HepG2 (cell line): Measurements from ENCODE around the gene SH2B2. TPM values are rescaled to one million over a fixed set of nuclear protein-coding genes. Genes with fewer than 3 reads are reported as not detected.

ENCODE experiments used
- CREB1 ChIP-seq, 2 experiments: fragments of 450-650 bp in 1 of 2; IDR thresholded peaks; 2 replicates each; pipeline ENCODE4 v1.6.1; 2016 to 2017; ENCODE audit warnings: control low read depth in 1 of 2, mild to moderate bottlenecking in 1 of 2, missing compliant biosample characterization in 1 of 2, missing genetic modification characterization in 1 of 2
- KAT2B ChIP-seq: fragments of 150-350 bp; IDR thresholded peaks from 2 replicates; pipeline ENCODE4 v1.6.1; 2014; ENCODE audit warnings: low read depth, low read length, borderline replicate concordance
- POLR2A ChIP-seq, 2 experiments: IDR thresholded peaks; 2 replicates each; pipeline ENCODE4 v1.6.1; 2011; ENCODE audit warnings: low read depth in 2 of 2, low read length in 2 of 2, mild to moderate bottlenecking in 1 of 2, moderate library complexity in 1 of 2; ENCODE audit not compliant: insufficient read depth in 1 of 2
- POLR2AphosphoS5 ChIP-seq: IDR thresholded peaks from 2 replicates; pipeline ENCODE4 v1.6.1; 2012; ENCODE audit warnings: low read depth, low read length
- TOPORS ChIP-seq: sonication (generic); formaldehyde crosslinking; IDR thresholded peaks from 2 replicates; pipeline ENCODE4 v1.8.0; 2023; ENCODE audit warnings: mild to moderate bottlenecking, missing genetic modification reagents
- TSC22D2 ChIP-seq: sonication (generic); formaldehyde crosslinking; IDR thresholded peaks from 2 replicates; pipeline ENCODE4 v1.5.1; 2020; ENCODE audit warnings: missing genetic modification reagents, mild to moderate bottlenecking, borderline replicate concordance
- ZBTB21 ChIP-seq: sonication (generic); formaldehyde crosslinking; IDR thresholded peaks from 2 replicates; pipeline ENCODE4 v1.4.0; 2020; ENCODE audit warnings: missing genetic modification reagents
- ZNF17 ChIP-seq: sonication (generic); formaldehyde crosslinking; IDR thresholded peaks from 2 replicates; pipeline ENCODE4 v1.5.0; 2020; ENCODE audit warnings: mild to moderate bottlenecking, missing genetic modification reagents
- ZNF326 ChIP-seq: sonication (generic); formaldehyde crosslinking; IDR thresholded peaks from 2 replicates; pipeline ENCODE4 v1.4.0; 2020; ENCODE audit warnings: missing genetic modification reagents, borderline replicate concordance
- ZNF510 ChIP-seq: sonication (generic); formaldehyde crosslinking; IDR thresholded peaks from 2 replicates; pipeline ENCODE4 v1.4.0; 2020; ENCODE audit warnings: low read depth, mild to moderate bottlenecking, missing genetic modification reagents
- ZSCAN22 ChIP-seq: sonication (generic); formaldehyde crosslinking; IDR thresholded peaks from 2 replicates; pipeline ENCODE4 v1.4.0; 2020; ENCODE audit warnings: mild to moderate bottlenecking, missing genetic modification reagents
- polyA plus RNA-seq, 8 experiments: library from polyadenylated mRNA; depleted of rRNA in 3 of 8; stranded (reverse) in 7 of 8; unstranded in 1 of 8; fragments of >200 nt; fragmentation: Illumina TruSeq in 4 of 8; extraction: Trizol in 4 of 8; gene quantifications; 2 replicates each; pipeline versions ENCODE4 v1.2.1 to v1.2.3, GENCODE V29; 2011 to 2016; ENCODE audit warnings: low read depth in 4 of 8, missing spikeins in 1 of 8, mixed read lengths in 1 of 8; ENCODE audit not compliant: insufficient read depth in 1 of 8
- total RNA-seq, 5 experiments: library from RNA; depleted of rRNA; stranded (reverse); fragments of >200 nt; fragmentation: Illumina TruSeq; extraction: Trizol; gene quantifications; 2 replicates each; pipeline ENCODE4 v1.2.3, GENCODE V29; 2016; ENCODE audit warnings: low read depth in 1 of 5
- TF ChIP-seq, protein P1 (sequence below): sonication (generic); formaldehyde crosslinking; IDR thresholded peaks from 2 replicates; pipeline ENCODE4 v1.5.1; 2020; ENCODE audit warnings: mild to moderate bottlenecking, missing genetic modification reagents, moderate library complexity
- TF ChIP-seq, protein P2 (sequence below): sonication (generic); formaldehyde crosslinking; IDR thresholded peaks from 2 replicates; pipeline ENCODE4 v1.4.0; 2020; ENCODE audit warnings: missing genetic modification reagents
- TF ChIP-seq, protein P3 (sequence below): sonication (generic); formaldehyde crosslinking; IDR thresholded peaks from 2 replicates; pipeline ENCODE4 v1.4.0; 2020; ENCODE audit warnings: mild to moderate bottlenecking, missing genetic modification reagents
- TF ChIP-seq, protein P4 (sequence below): sonication (generic); formaldehyde crosslinking; IDR thresholded peaks from 2 replicates; pipeline ENCODE4 v1.4.0; 2020; ENCODE audit warnings: missing genetic modification reagents, mild to moderate bottlenecking, borderline replicate concordance
- TF ChIP-seq, protein P5 (sequence below): IDR thresholded peaks from 2 replicates; pipeline ENCODE4 v1.6.1; 2012; ENCODE audit warnings: low read depth, low read length, improper control_type of control experiment

The SH2B2 gene
- total and polyA plus RNA-seq, 2 of the 13 experiments (the other 11 are each of a cell fraction or from before 2014, with no cell fraction given): 0.46 to 1.3 TPM

DNA sequence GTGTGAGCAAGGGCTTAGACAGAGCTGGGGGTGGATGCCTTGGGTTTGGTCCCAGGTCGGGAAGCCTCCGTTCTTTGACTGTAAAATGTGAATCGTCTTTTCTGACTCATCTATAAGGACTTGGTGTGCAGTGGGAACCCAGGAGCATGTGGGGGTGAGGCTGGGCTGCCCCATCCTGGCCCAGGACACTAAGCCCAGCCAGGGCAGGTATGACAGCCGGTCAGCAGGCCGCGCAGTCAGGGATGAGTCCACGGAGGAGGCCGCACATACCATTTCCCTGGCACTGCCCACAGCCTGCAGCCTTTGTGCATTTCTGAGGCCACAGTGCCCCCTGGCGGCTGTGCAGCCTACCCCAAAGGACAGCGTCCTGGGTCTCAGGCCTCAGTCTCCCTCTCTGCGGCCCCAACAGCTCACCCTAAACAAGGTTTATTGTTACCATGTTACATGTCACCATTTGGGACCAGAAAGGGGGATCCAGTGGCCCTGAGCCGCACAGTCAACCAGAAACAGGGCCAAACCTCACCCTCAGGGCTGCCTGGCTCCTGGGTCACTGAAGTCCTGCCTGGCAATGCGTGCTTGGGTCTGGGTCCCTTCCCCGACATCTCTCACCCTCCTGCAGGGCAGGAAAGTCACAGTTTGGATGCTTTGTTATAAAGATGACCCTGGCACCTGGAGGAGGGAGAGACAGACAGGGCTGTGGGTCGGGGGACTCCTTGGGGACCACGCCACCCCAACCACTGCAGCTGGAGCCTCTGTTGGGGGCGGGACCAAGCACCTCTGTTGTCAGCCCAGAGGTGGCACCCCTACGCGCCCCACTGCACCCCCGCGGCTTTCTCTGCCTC is 14.4 kb upstream of the SH2B2 start (continued):
- TF ChIP-seq, protein P1, sequence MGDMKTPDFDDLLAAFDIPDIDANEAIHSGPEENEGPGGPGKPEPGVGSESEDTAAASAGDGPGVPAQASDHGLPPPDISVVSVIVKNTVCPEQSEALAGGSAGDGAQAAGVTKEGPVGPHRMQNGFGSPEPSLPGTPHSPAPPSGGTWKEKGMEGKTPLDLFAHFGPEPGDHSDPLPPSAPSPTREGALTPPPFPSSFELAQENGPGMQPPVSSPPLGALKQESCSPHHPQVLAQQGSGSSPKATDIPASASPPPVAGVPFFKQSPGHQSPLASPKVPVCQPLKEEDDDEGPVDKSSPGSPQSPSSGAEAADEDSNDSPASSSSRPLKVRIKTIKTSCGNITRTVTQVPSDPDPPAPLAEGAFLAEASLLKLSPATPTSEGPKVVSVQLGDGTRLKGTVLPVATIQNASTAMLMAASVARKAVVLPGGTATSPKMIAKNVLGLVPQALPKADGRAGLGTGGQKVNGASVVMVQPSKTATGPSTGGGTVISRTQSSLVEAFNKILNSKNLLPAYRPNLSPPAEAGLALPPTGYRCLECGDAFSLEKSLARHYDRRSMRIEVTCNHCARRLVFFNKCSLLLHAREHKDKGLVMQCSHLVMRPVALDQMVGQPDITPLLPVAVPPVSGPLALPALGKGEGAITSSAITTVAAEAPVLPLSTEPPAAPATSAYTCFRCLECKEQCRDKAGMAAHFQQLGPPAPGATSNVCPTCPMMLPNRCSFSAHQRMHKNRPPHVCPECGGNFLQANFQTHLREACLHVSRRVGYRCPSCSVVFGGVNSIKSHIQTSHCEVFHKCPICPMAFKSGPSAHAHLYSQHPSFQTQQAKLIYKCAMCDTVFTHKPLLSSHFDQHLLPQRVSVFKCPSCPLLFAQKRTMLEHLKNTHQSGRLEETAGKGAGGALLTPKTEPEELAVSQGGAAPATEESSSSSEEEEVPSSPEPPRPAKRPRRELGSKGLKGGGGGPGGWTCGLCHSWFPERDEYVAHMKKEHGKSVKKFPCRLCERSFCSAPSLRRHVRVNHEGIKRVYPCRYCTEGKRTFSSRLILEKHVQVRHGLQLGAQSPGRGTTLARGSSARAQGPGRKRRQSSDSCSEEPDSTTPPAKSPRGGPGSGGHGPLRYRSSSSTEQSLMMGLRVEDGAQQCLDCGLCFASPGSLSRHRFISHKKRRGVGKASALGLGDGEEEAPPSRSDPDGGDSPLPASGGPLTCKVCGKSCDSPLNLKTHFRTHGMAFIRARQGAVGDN (CRISPR knock-in tag): peak; percentile 85
- TF ChIP-seq POLR2AphosphoS5 (no peak), ZNF326 (CRISPR knock-in tag) (no peak), TSC22D2 (no peak), CREB1 (IDR thresholded peaks at IDR 0.05) (no peak), CREB1 (CRISPR knock-in tag; IDR thresholded peaks at IDR 0.05) (no peak), ZNF510 (CRISPR knock-in tag) (no peak), TOPORS (CRISPR knock-in tag) (no peak), KAT2B (no peak), ZBTB21 (no peak), ZNF17 (CRISPR knock-in tag) (no peak), ZSCAN22 (no peak), POLR2A (IDR thresholded peaks at IDR 0.05; ENCODE audit: insufficient read depth in 1 of 2, low read depth in 2 of 2, low read length in 2 of 2) (no peak)
- TF ChIP-seq, protein P2, sequence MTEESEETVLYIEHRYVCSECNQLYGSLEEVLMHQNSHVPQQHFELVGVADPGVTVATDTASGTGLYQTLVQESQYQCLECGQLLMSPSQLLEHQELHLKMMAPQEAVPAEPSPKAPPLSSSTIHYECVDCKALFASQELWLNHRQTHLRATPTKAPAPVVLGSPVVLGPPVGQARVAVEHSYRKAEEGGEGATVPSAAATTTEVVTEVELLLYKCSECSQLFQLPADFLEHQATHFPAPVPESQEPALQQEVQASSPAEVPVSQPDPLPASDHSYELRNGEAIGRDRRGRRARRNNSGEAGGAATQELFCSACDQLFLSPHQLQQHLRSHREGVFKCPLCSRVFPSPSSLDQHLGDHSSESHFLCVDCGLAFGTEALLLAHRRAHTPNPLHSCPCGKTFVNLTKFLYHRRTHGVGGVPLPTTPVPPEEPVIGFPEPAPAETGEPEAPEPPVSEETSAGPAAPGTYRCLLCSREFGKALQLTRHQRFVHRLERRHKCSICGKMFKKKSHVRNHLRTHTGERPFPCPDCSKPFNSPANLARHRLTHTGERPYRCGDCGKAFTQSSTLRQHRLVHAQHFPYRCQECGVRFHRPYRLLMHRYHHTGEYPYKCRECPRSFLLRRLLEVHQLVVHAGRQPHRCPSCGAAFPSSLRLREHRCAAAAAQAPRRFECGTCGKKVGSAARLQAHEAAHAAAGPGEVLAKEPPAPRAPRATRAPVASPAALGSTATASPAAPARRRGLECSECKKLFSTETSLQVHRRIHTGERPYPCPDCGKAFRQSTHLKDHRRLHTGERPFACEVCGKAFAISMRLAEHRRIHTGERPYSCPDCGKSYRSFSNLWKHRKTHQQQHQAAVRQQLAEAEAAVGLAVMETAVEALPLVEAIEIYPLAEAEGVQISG (CRISPR knock-in tag): peak; percentile 15; the same call in 1 of the 2 replicates
- TF ChIP-seq, protein P3, sequence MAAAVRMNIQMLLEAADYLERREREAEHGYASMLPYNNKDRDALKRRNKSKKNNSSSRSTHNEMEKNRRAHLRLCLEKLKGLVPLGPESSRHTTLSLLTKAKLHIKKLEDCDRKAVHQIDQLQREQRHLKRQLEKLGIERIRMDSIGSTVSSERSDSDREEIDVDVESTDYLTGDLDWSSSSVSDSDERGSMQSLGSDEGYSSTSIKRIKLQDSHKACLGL (CRISPR knock-in tag): no peak
- TF ChIP-seq, protein P4, sequence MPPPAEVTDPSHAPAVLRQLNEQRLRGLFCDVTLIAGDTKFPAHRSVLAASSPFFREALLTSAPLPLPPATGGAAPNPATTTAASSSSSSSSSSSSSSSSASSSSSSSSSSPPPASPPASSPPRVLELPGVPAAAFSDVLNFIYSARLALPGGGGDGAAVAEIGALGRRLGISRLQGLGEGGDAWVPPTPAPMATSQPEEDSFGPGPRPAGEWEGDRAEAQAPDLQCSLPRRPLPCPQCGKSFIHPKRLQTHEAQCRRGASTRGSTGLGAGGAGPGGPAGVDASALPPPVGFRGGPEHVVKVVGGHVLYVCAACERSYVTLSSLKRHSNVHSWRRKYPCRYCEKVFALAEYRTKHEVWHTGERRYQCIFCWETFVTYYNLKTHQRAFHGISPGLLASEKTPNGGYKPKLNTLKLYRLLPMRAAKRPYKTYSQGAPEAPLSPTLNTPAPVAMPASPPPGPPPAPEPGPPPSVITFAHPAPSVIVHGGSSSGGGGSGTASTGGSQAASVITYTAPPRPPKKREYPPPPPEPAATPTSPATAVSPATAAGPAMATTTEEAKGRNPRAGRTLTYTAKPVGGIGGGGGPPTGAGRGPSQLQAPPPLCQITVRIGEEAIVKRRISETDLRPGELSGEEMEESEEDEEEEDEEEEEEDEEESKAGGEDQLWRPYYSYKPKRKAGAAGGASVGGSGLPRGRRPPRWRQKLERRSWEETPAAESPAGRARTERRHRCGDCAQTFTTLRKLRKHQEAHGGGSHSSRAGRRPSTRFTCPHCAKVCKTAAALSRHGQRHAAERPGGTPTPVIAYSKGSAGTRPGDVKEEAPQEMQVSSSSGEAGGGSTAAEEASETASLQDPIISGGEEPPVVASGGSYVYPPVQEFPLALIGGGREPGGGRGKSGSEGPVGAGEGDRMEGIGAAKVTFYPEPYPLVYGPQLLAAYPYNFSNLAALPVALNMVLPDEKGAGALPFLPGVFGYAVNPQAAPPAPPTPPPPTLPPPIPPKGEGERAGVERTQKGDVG (CRISPR knock-in tag): no peak
- TF ChIP-seq, protein P5, sequence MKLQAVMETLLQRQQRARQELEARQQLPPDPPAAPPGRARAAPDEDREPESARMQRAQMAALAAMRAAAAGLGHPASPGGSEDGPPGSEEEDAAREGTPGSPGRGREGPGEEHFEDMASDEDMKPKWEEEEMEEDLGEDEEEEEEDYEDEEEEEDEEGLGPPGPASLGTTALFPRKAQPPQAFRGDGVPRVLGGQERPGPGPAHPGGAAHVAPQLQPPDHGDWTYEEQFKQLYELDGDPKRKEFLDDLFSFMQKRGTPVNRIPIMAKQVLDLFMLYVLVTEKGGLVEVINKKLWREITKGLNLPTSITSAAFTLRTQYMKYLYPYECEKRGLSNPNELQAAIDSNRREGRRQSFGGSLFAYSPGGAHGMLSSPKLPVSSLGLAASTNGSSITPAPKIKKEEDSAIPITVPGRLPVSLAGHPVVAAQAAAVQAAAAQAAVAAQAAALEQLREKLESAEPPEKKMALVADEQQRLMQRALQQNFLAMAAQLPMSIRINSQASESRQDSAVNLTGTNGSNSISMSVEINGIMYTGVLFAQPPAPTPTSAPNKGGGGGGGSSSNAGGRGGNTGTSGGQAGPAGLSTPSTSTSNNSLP: no peak
